M059J (cell line): ENCODE measurements around the gene CDKAL1. TPM values are rescaled to one million over a fixed set of nuclear protein-coding genes. Genes with fewer than 3 reads are reported as not detected.

Experiments used
- DNase-seq: peaks from one replicate; pipeline ENCODE4 v3.0.0-alpha.2; 2012; ENCODE audit warnings: low read depth
- total RNA-seq: library from RNA; depleted of rRNA; stranded (reverse); fragments of >200 nt; shearing (Covaris generic); gene quantifications from 2 replicates; pipeline ENCODE4 v1.2.3, GENCODE V29; 2014

The CDKAL1 gene
- total RNA-seq, 1 experiment from 2014 or later = 36.4 TPM

- no peak for DNase-seq
Observed at GRCh38 chr6:20835315-20836010, 301.2 kb downstream of the CDKAL1 start.

DNA sequence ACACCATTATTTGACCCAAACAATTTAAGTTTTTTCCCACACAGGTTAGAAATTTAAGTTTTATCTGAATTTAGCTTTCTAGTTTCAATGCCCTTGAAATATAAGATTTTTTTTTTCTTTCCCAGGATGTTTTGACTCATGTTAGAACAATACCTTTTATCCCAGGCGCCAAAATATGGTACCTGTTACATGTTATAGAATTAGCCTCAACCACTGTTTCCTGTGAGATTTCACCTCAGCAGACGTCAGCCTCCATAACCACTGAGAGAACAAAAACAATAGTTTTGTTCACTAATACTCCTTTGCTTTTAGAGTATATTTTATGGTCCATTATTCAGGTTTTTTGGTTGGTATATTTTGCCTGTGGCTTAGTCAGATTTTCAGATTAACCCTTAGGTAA is 302.9 kb downstream of the CDKAL1 start:
- DNase-seq = no peak

DNA sequence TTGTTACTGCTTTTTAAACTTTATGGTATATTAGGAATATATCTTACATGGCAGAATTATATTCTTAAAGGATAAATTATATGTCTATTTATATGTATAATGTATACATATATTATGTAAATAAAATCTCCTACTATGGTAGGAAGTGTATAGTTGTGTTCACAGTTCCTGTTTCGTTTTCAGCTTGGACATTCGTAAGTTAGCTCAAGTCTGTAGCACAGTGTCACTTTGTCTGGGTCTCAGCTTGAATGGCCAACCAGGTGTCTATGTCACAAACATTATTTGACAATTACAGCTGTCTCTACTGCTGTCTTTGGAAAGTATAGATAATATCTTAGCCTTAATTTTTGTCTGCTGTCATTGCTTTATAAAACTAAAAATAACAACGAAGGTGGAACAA is 303.9 kb downstream of the CDKAL1 start:
- DNase-seq = no peak

- DNase-seq = no peak
Observed at GRCh38 chr6:20839630-20840029, 305.4 kb downstream of the CDKAL1 start.

GRCh38 chr6:20840675-20841074 is 306.4 kb downstream of the CDKAL1 start:
- peak; percentile 82 for DNase-seq

GRCh38 chr6:20841806-20842205 is 307.5 kb downstream of the CDKAL1 start:
- DNase-seq = no peak

GRCh38 chr6:20845592-20845991 is 311.3 kb downstream of the CDKAL1 start:
- no peak for DNase-seq

- DNase-seq = peak; percentile 48
Observed at GRCh38 chr6:20846602-20847028, 312.4 kb downstream of the CDKAL1 start.

- DNase-seq = no peak
Observed at GRCh38 chr6:20847904-20848303, 313.6 kb downstream of the CDKAL1 start.

GRCh38 chr6:20850686-20851416 is 316.6 kb downstream of the CDKAL1 start:
- no peak for DNase-seq

DNA sequence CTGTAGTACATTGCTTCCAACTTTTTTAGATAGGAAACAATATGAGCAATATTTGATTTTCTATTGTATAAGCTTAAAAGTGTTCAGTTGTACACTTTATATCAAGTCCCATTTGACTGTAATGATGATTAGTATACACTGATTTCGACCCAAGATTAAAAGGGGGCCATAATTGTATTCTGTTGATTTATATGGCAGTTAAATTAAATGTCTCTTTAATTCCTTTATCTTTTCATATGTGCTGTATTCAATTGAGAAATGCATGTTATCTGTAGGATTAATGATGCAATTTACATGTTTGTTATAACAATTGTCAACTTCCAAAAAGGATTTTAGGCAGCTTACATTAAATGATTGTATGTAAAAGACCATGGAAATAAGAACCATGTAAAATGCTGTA is 317.5 kb downstream of the CDKAL1 start:
- no peak for DNase-seq

GRCh38 chr6:20853828-20854227 is 319.6 kb downstream of the CDKAL1 start:
- DNase-seq = no peak

DNA sequence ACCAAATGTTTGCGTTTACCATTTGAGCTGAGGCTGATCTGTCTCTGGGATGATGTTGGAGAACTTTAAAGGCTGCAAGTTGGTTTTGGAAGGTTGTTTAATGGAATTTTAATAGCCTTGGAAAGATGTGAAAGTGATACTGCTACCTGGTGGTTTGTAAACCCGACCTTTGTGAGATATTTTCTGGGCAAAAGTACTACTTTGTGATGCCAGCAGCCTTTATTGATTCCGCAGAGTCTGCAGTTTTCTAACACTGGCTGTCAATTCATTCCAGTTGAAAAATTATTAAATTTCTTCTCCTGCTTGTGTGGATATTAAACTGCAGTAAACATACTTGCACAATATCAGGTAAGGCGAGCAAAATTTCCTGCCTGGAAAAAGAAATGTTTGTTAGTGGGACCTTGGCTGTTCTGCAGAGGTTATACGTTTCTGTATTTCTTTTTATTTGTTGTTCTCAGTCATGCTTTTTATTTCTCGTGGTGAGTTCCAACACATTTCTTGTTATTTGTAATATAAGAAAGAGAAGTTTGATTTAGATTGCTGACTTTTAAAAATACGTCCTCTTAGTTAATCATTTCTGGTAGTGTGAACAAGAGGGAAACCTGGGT is 322.5 kb downstream of the CDKAL1 start:
- no peak for DNase-seq

- DNase-seq = no peak
Observed at GRCh38 chr6:20861481-20861880, 327.2 kb downstream of the CDKAL1 start.

DNA sequence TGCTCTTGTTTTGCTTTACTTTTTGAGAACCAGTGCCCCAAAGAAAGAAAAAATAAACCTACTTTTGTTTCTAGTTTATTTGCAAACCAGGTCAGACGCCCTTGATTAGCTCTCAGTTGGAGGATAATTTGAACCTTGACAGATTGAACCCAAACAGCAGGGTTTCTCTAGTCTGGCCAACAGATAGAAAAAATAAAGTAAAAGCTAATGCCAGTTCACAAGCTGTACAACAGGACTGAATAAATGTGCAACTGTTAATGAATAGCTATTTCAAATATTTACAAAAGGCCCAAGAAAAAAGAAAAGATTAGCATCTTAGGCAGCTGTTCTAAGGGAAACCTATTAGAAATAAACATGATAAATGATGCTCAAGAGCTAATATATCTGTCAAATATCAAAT is 331.8 kb downstream of the CDKAL1 start:
- DNase-seq = no peak

DNA sequence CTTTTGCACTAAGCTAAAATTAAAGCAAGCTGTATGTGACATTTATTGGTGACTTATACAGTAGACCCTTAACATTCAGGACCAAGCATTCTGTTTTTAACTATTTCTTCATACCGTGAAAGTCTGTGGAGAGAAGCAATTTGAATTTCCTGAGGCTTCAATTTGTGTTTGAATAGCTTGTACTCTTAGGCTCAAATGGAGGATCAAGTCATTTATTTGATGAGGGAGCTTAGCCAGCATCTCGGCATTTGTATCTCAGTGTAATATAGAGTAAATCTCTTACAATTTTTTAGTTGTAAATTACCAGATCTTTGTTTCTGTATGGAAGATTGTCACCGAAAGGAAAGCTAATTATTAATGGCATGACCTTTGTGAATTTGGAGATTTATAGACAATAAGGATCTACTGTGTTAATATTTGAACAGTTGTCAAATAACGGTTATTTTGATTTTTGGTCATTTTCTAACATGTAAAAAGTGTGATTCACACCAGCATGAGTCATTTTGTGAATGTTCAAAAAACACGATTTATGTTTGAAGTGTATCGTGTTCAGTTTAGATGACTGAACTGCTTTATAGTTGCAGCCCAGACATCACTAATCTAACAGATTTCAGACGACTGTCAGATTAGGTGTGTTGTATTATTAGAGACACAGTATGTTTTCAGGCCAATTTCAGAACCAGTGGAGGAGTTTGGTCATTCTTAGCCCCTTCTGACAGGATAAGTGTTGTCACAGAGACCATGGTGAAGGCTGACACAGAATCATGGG is 332.9 kb downstream of the CDKAL1 start:
- DNase-seq = peak; percentile 53

- DNase-seq = no peak
Observed at GRCh38 chr6:20868397-20869096, 334.3 kb downstream of the CDKAL1 start.

- DNase-seq = no peak
Observed at GRCh38 chr6:20870021-20870420, 335.8 kb downstream of the CDKAL1 start.

DNA sequence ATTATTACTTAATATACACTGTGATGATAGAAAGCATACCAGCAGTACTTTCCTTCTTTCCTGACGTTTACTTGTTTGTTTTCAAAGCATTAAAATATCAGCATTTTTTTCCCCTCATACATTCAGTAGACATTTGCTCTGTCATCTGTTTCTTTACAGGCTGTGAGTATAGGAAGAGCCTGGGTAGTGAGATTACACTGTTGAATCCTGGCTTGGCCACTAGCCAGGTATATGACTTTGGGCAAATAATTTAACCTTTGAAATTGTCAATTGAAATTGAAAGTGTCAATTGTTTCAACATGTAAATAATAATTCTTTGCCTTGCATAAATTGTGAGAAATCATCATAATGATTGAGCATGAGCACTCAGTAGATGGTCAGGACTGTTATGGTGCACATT is 336.2 kb downstream of the CDKAL1 start:
- no peak for DNase-seq

GRCh38 chr6:20873425-20874190 is 339.4 kb downstream of the CDKAL1 start:
- peak; percentile 38 for DNase-seq
